Right atrium auricular region (tissue), 2 donors: ENCODE measurements around the gene TAF12. TPM values are rescaled to one million over a fixed set of nuclear protein-coding genes. Genes with fewer than 3 reads are reported as not detected.

Experiments
- DNase-seq: peaks from one replicate; pipeline ENCODE4 v3.0.0-alpha.2; 2019; ENCODE audit warnings: low spot score
- H3K27ac ChIP-seq, 2 donors: fragments of 200-600 bp; sonication (generic); 1 replicate in 1 of 2; 2 replicates in 1 of 2; pipeline ENCODE4 v1.5.1; 2016 to 2019
- H3K27me3 ChIP-seq, 2 donors: fragments of 200-600 bp; sonication (generic); one replicate each; pipeline versions ENCODE4 v1.5.1 to v1.6.0; 2017 to 2019
- H3K36me3 ChIP-seq: fragments of 200-600 bp; sonication (generic); one replicate; pipeline ENCODE4 v1.5.1; 2016
- H3K4me1 ChIP-seq, 2 donors: fragments of 200-600 bp; sonication (generic); one replicate each; pipeline versions ENCODE4 v1.5.1 to v1.6.0; 2017 to 2019
- H3K4me3 ChIP-seq, 2 donors: fragments of 200-600 bp; sonication (generic); 1 replicate in 1 of 2; 2 replicates in 1 of 2; pipeline ENCODE4 v1.5.1; 2017 to 2019; ENCODE audit warnings: mild to moderate bottlenecking in 1 of 2, moderate library complexity in 1 of 2
- H3K9me3 ChIP-seq, 2 donors: fragments of 200-600 bp; sonication (generic); one replicate each; pipeline ENCODE4 v1.5.1; 2019
- CTCF ChIP-seq, 2 donors: fragments of 200-600 bp; sonication (generic); IDR thresholded peaks; one replicate each; pipeline ENCODE4 v1.5.1; 2019; ENCODE audit warnings: antibody characterized with exemption in 2 of 2
- total RNA-seq, 2 donors: library from RNA; depleted of rRNA; stranded (reverse); fragments of >200 nt; gene quantifications; one replicate each; pipeline ENCODE4 v1.1.0, GENCODE V29; 2016

Gene TAF12
- total RNA-seq, 2 donors from 2014 or later, result 22.1 to 28.9 TPM

DNA sequence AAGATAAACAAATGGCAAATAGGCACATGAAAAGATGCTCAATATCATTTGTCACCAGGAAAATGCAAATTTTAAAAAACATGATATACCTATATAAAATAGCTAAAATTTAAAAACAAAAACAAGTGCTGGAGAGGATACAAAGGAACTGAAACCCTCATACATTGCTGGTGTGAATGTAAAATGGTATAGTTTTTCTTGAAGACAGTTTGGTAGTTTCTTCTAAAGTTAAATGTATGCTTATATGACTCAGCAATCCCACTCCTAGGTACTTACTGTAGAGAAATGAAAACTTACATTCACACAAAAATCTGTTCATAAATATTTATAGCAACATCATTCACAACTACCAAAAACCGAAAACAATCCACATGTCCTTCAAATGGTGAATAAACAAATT lies 11.2 kb downstream of the TAF12 start:
- no peaks in the 10 kb centered on the region for H3K27me3 ChIP-seq
- no peak overlapping the region for H3K27ac ChIP-seq
- no peaks in the 10 kb centered on the region for H3K36me3 ChIP-seq
- no peak for TF ChIP-seq CTCF (IDR thresholded peaks at IDR 0.05)
- no peak for DNase-seq
- no peaks in the 10 kb centered on the region for H3K4me1 ChIP-seq
- no peak overlapping the region for H3K4me3 ChIP-seq
- H3K9me3 ChIP-seq, result no peaks in the 10 kb centered on the region

GRCh38 chr1:28613175-28613574 lies 29.7 kb downstream of the TAF12 start:
- DNase-seq, result no peak
- Histone ChIP-seq H3K4me1 (no peaks in the 10 kb centered on the region), H3K4me3 (no peak overlapping the region), H3K27ac (no peak overlapping the region), H3K27me3 (no peaks in the 10 kb centered on the region), H3K9me3 (no peaks in the 10 kb centered on the region), H3K36me3 (peaks cover 60% of the 10 kb centered on the region)
- no peak for TF ChIP-seq CTCF (IDR thresholded peaks at IDR 0.05)

- Histone ChIP-seq H3K4me1 (peaks cover 0 to 9% of the 10 kb centered on the region in 2 donors), H3K27ac (no peak overlapping the region), H3K36me3 (peaks cover 69% of the 10 kb centered on the region), H3K4me3 (no peak overlapping the region), H3K9me3 (no peaks in the 10 kb centered on the region), H3K27me3 (no peaks in the 10 kb centered on the region)
- TF ChIP-seq CTCF (IDR thresholded peaks at IDR 0.05), result no peak
- no peak for DNase-seq
Measured at GRCh38 chr1:28606771-28607170, 36.1 kb downstream of the TAF12 start.

DNA sequence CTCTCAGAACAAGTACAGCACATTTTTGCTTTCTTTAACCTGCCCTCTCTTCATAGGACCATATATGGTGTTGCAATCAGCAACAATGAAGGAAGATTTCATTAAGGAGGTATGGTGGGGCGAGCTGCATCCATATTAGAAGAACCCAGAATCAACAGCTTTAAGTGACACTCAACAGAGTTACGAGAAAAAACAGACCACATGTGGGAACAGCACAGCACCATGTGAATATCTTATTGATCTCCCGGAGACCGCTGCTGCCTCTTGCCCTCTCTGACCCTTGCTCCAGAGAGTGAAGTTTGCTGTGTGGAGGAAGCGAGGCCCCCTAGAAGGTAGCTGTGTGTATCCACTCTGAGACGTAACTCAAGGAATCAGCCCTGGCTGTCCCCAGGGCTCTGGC lies 37.9 kb downstream of the TAF12 start:
- DNase-seq, result no peak
- Histone ChIP-seq H3K9me3 (no peaks in the 10 kb centered on the region), H3K4me3 (no peak overlapping the region), H3K27ac (no peak overlapping the region), H3K4me1 (peaks cover 0 to 10% of the 10 kb centered on the region in 2 donors), H3K36me3 (peaks cover 59% of the 10 kb centered on the region), H3K27me3 (no peaks in the 10 kb centered on the region)
- no peak for TF ChIP-seq CTCF (IDR thresholded peaks at IDR 0.05)

DNA sequence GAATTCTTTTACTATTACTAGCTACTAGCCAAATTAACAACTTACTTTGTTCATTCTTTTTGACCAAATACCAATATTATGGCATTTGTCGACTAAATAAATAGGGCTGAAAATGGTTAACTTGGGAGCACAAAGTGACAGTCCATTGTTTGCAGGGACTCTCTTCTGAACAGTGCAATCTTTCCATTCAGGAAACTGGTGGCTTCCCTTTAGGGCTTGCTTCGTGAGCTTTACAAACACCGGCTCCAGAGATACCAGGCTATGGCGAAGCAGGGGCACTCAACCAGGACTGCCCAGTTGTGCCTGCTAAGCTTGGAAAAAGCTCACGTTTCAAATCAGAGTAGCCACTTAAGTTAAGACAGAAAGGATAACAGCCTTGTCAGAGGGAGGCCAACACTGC lies 38.5 kb downstream of the TAF12 start:
- no peak overlapping the region for H3K4me3 ChIP-seq
- H3K4me1 ChIP-seq, result peaks cover 0 to 10% of the 10 kb centered on the region in 2 donors
- H3K27ac ChIP-seq, result no peak overlapping the region
- H3K9me3 ChIP-seq, result no peaks in the 10 kb centered on the region
- no peaks in the 10 kb centered on the region for H3K27me3 ChIP-seq
- TF ChIP-seq CTCF (IDR thresholded peaks at IDR 0.05), result no peak
- no peak for DNase-seq
- peaks cover 59% of the 10 kb centered on the region for H3K36me3 ChIP-seq
